Measurements from ENCODE around the gene TTLL10. TPM values are rescaled to one million over a fixed set of nuclear protein-coding genes. Genes with fewer than 3 reads are reported as not detected.
"Not testable (repeated sequence)": the region's sequence is repeated elsewhere in the genome, so short reads cannot be mapped to it uniquely, and the experiment has no call there.

The TTLL10 gene
- total RNA-seq, 4 donors from 2014 or later: not detected

- TF ChIP-seq, protein P1, sequence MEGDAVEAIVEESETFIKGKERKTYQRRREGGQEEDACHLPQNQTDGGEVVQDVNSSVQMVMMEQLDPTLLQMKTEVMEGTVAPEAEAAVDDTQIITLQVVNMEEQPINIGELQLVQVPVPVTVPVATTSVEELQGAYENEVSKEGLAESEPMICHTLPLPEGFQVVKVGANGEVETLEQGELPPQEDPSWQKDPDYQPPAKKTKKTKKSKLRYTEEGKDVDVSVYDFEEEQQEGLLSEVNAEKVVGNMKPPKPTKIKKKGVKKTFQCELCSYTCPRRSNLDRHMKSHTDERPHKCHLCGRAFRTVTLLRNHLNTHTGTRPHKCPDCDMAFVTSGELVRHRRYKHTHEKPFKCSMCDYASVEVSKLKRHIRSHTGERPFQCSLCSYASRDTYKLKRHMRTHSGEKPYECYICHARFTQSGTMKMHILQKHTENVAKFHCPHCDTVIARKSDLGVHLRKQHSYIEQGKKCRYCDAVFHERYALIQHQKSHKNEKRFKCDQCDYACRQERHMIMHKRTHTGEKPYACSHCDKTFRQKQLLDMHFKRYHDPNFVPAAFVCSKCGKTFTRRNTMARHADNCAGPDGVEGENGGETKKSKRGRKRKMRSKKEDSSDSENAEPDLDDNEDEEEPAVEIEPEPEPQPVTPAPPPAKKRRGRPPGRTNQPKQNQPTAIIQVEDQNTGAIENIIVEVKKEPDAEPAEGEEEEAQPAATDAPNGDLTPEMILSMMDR (IDR thresholded peaks at IDR 0.05): no peak
- TF ChIP-seq POLR2A (IDR thresholded peaks at IDR 0.05) (no peak), EP300 (IDR thresholded peaks at IDR 0.05) (no peak), POLR2AphosphoS5 (IDR thresholded peaks at IDR 0.05) (no peak)
- DNase-seq (ENCODE audit: low spot score in 2 of 2): no peak
- Histone ChIP-seq H3K4me3 (no peak overlapping the region), H3K4me1 (peaks cover 2% of the 10 kb centered on the region), H3K27ac (no peak overlapping the region), H3K27me3 (peaks cover 9% of the 10 kb centered on the region), H3K36me3 (no peaks in the 10 kb centered on the region), H3K9me3 (no peaks in the 10 kb centered on the region)
- WGBS: 80% methylated on average over 1 of the region's 12 CpGs
Observed at GRCh38 chr1:1150100-1150499, 23.6 kb upstream of the TTLL10 start.

GRCh38 chr1:1151306-1151705 lies 22.4 kb upstream of the TTLL10 start:
- 84% methylated on average over 8 of the region's 21 CpGs for WGBS
- Histone ChIP-seq H3K9me3 (no peaks in the 10 kb centered on the region), H3K4me1 (no peaks in the 10 kb centered on the region), H3K27ac (no peak overlapping the region), H3K36me3 (no peaks in the 10 kb centered on the region), H3K27me3 (peaks cover 3% of the 10 kb centered on the region), H3K4me3 (no peak overlapping the region)
- TF ChIP-seq EP300 (IDR thresholded peaks at IDR 0.05) (no peak), POLR2A (IDR thresholded peaks at IDR 0.05) (no peak), POLR2AphosphoS5 (IDR thresholded peaks at IDR 0.05) (no peak)
- TF ChIP-seq, protein P1 (IDR thresholded peaks at IDR 0.05): no peak
- DNase-seq (ENCODE audit: low spot score in 2 of 2): no peak

- H3K9me3 ChIP-seq; H3K4me3 ChIP-seq; H3K27me3 ChIP-seq; DNase-seq (ENCODE audit: low spot score in 2 of 2); H3K27ac ChIP-seq; H3K36me3 ChIP-seq; H3K4me1 ChIP-seq: not testable (repeated sequence)
- WGBS: 89% methylated on average over 13 of the region's 13 CpGs
Observed at GRCh38 chr1:1152431-1152830, 21.2 kb upstream of the TTLL10 start.

GRCh38 chr1:1153215-1153614 lies 20.5 kb upstream of the TTLL10 start:
- DNase-seq (ENCODE audit: low spot score in 2 of 2); H3K27me3 ChIP-seq; H3K4me3 ChIP-seq; H3K4me1 ChIP-seq; H3K27ac ChIP-seq; H3K36me3 ChIP-seq; H3K9me3 ChIP-seq: not testable (repeated sequence)
- 91% methylated on average over 14 of the region's 14 CpGs for WGBS

- peaks cover 15% of the 10 kb centered on the region for H3K4me1 ChIP-seq
- H3K27me3 ChIP-seq: no peaks in the 10 kb centered on the region
- H3K4me3 ChIP-seq: no peak overlapping the region
- TF ChIP-seq, protein P1 (IDR thresholded peaks at IDR 0.05): no peak
- TF ChIP-seq EP300 (IDR thresholded peaks at IDR 0.05) (no peak), POLR2A (IDR thresholded peaks at IDR 0.05) (no peak), POLR2AphosphoS5 (IDR thresholded peaks at IDR 0.05) (no peak)
- DNase-seq (ENCODE audit: low spot score in 2 of 2): no peak
- H3K9me3 ChIP-seq: no peaks in the 10 kb centered on the region
- no peaks in the 10 kb centered on the region for H3K36me3 ChIP-seq
- no peak overlapping the region for H3K27ac ChIP-seq
- 46% methylated on average over 4 of the region's 4 CpGs for WGBS
Observed at GRCh38 chr1:1153874-1154273, 19.8 kb upstream of the TTLL10 start.

DNA sequence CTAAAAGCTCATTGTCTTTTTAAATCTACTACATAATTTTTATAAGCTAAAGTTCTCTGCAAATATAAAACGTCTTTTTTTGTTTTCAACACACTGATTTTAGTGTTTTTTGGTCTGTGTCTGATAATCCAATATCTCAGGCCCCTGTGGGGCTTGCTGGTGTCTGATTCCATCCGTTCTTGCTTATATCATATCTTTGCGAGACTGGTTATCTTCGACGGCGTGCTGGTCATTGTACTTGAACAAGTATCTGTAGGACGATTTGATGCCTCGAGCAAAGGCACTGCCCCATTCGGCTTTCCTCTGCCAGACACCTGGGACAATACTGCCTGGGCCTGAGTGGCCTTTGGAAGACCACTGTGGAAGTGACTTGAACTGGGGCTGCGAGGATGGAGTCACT lies 18.4 kb upstream of the TTLL10 start:
- Histone ChIP-seq H3K4me1 (peaks cover 22% of the 10 kb centered on the region), H3K27me3 (no peaks in the 10 kb centered on the region), H3K27ac (no peak overlapping the region), H3K4me3 (no peak overlapping the region), H3K36me3 (no peaks in the 10 kb centered on the region), H3K9me3 (no peaks in the 10 kb centered on the region)
- no peak for DNase-seq (ENCODE audit: low spot score in 2 of 2)
- TF ChIP-seq POLR2A (IDR thresholded peaks at IDR 0.05): no peak
- TF ChIP-seq EP300 (IDR thresholded peaks at IDR 0.05): no peak
- TF ChIP-seq, protein P1 (IDR thresholded peaks at IDR 0.05): no peak
- no peak for TF ChIP-seq POLR2AphosphoS5 (IDR thresholded peaks at IDR 0.05)
- 82% methylated on average over 10 of the region's 10 CpGs for WGBS
